ENCODE data around the gene CHCHD6. TPM values are rescaled to one million over a fixed set of nuclear protein-coding genes. Genes with fewer than 3 reads are reported as not detected.

CHCHD6 gene
- total and polyA plus RNA-seq, 12 donors = 10.6 to 22.5 (median 17.6) TPM

- intact Hi-C loops (cut with DNase I) = no loop called here
- WGBS, 4 donors = 40 to 80% (median 61%) methylated on average over 3 to 5 of the region's 5 CpGs
- H3K4me3 ChIP-seq = no peak overlapping the region
- TF ChIP-seq CTCF (IDR thresholded peaks at IDR 0.05) = no peak
- no peak for TF ChIP-seq POLR2A (IDR thresholded peaks at IDR 0.05)
- H3K36me3 ChIP-seq (replicated peaks in 1 of 2) = no peaks in the 10 kb centered on the region
- no peaks in the 10 kb centered on the region for H3K9me3 ChIP-seq (replicated peaks in 1 of 3)
- no peak for DNase-seq
- peaks cover 14% of the 10 kb centered on the region for H3K27me3 ChIP-seq
- H3K4me1 ChIP-seq (replicated peaks in 1 of 2) = no peaks in the 10 kb centered on the region
- H3K27ac ChIP-seq = no peak overlapping the region
Measured at GRCh38 chr3:126692858-126693257, 11.2 kb upstream of the CHCHD6 start.

GRCh38 chr3:126693921-126694320 lies 10.1 kb upstream of the CHCHD6 start:
- TF ChIP-seq CTCF (IDR thresholded peaks at IDR 0.05) (no peak), POLR2A (IDR thresholded peaks at IDR 0.05) (no peak)
- intact Hi-C loops (cut with DNase I) = no loop called here
- Histone ChIP-seq H3K27ac (no peak overlapping the region), H3K9me3 (replicated peaks in 1 of 3) (no peaks in the 10 kb centered on the region), H3K27me3 (peaks cover 14% of the 10 kb centered on the region), H3K36me3 (replicated peaks in 1 of 2) (no peaks in the 10 kb centered on the region), H3K4me3 (no peak overlapping the region), H3K4me1 (replicated peaks in 1 of 2) (no peaks in the 10 kb centered on the region)
- 25 to 52% (median 37%) methylated on average over 3 of the region's 3 CpGs for WGBS, 4 donors
- no peak for DNase-seq

GRCh38 chr3:126696701-126697267 lies 7.3 kb upstream of the CHCHD6 start:
- Histone ChIP-seq H3K27me3 (peaks cover 14% of the 10 kb centered on the region), H3K4me3 (no peak overlapping the region), H3K36me3 (replicated peaks in 1 of 2) (no peaks in the 10 kb centered on the region), H3K27ac (no peak overlapping the region), H3K4me1 (replicated peaks in 1 of 2) (no peaks in the 10 kb centered on the region), H3K9me3 (replicated peaks in 1 of 3) (no peaks in the 10 kb centered on the region)
- 66 to 76% (median 71%) methylated on average over 5 of the region's 5 CpGs for WGBS, 4 donors
- TF ChIP-seq CTCF (IDR thresholded peaks at IDR 0.05) = no peak
- no peak for TF ChIP-seq POLR2A (IDR thresholded peaks at IDR 0.05)
- intact Hi-C loops (cut with DNase I) = no loop called here
- DNase-seq = no peak

GRCh38 chr3:126699011-126699410 lies 5.0 kb upstream of the CHCHD6 start:
- Histone ChIP-seq H3K4me3 (no peak overlapping the region), H3K27me3 (peaks cover 14% of the 10 kb centered on the region), H3K9me3 (replicated peaks in 1 of 3) (no peaks in the 10 kb centered on the region), H3K27ac (no peak overlapping the region), H3K4me1 (replicated peaks in 1 of 2) (peaks cover 0 to 4% of the 10 kb centered on the region in 2 donors), H3K36me3 (replicated peaks in 1 of 2) (no peaks in the 10 kb centered on the region)
- no peak for TF ChIP-seq CTCF (IDR thresholded peaks at IDR 0.05)
- TF ChIP-seq POLR2A (IDR thresholded peaks at IDR 0.05) = no peak
- no peak for DNase-seq
- WGBS, 4 donors = 65 to 71% (median 67%) methylated on average over 7 of the region's 7 CpGs
- intact Hi-C loops (cut with DNase I) = no loop called here

Data from adrenal gland (tissue), 12 donors.